Occipital lobe (tissue), 2 donors: ENCODE data around the gene C9orf50. TPM values are rescaled to one million over a fixed set of nuclear protein-coding genes. Genes with fewer than 3 reads are reported as not detected.
"Not testable (repeated sequence)": the region's sequence is repeated elsewhere in the genome, so short reads cannot be mapped to it uniquely, and the experiment has no call there.

ENCODE experiments used
- DNase-seq: peaks from one replicate; lab custom pipeline; 2025; lab: John Stamatoyannopoulos, UW
- total RNA-seq: library from RNA; depleted of rRNA; stranded (reverse); fragments of >200 nt; gene quantifications from one replicate; pipeline ENCODE4 v1.2.3, GENCODE V29; 2014

The C9orf50 gene
- total RNA-seq, 1 donor from 2014 or later, result not detected

DNA sequence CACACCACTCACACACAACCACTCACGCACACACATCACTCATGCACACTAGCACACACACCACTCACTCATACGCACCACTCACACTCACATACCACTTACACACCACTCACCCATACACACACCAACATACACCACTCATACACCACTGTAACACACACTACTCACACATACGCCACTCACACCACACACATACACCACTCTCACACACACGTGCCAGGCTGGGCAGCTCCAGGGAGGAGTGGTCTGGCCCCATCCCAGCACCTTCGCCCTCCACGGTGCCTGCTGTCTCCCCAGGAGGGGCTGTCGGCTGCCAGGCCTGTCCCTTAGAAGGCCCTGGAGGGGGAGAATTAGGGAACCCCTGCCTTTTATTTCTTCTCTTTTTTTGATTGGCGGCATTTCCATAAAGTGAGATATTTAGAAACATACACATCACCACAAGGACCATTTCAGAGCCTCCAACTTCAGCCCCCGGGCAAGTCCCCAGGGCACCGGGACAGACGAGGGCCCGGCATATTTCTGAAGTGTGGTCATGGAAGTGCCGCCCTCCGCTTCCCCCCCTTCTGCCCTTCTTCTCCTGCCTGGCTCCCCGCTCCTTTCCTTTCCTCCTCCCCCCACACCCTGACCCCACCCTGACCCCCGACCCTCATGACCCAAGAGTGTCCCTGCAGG, 27.3 kb upstream of the C9orf50 start:
- DNase-seq, result no peak

DNA sequence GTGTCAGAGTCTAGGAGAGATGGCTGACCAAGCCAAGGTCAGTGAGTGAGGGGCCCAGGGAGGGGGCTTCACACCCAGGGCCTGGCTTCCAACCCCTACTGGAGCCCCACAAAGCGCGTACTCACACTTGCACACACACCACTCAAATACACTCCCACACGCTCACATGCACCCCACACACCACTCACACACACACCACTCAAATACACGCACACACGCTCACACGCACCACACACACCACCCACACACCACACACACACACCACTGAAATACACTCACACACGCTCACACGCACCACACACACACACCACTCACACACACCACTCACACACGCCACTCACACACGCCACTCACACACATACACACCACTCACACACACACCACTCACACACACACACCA, 26.7 kb upstream of the C9orf50 start:
- no peak for DNase-seq

DNA sequence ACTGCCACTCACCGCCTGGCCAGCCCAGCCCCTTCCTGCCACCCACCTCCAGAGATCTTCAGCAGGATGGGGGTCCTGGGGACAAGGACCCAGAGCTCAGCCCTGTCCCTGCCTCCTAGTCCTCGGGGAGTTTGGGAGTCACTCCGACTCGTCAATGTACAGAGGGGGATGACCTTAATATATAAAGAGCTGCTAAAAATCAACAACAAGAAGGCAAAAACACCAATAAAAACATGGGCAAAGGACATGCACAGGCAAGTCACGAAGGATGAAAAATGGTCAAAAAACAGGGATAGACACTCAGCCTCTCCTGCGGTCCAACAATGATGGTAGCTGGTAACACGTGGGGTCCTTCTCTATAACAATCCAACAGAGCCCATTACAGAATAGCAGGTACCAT, 25.8 kb upstream of the C9orf50 start:
- no peak for DNase-seq

DNA sequence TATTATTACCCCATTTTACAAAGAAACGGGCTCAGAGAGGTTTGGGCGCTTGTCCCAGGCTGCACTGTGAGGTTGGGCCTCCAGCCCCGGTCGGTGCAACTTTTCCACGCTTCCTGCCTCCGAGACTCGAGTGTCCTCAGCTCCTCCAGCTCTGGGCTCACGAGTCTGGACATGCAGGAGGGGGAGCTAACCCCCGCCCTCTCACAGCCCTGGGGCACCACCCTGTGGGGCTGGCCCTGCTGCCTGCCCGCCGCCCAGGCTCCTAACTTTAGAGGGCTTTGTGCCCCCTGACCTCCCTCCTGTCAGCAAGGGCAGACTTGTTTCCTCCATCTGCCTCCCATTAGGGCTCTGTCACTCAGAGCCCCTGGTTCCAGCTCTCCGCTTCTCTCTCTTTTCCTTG, 25.4 kb upstream of the C9orf50 start:
- no peak for DNase-seq

DNA sequence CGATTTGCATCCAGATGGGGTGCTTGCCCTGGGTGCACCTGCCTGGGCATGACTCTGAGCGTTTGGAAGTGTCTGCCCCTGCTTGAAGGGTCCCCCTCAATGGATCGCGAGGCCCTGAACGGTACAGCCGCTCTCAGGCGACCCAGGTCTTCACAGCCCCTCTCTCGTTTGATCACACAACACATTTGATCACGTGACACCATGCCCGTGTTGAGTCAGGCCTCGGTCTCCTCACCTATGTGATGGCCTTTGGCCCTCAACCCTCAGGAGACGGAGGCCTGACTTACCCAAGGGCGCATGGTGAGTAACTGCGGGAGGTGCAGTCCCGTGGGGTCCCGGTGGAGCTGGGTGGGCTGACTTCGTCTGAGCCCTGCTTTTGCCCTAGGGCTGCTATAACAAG, 24.0 kb upstream of the C9orf50 start:
- no peak for DNase-seq

DNA sequence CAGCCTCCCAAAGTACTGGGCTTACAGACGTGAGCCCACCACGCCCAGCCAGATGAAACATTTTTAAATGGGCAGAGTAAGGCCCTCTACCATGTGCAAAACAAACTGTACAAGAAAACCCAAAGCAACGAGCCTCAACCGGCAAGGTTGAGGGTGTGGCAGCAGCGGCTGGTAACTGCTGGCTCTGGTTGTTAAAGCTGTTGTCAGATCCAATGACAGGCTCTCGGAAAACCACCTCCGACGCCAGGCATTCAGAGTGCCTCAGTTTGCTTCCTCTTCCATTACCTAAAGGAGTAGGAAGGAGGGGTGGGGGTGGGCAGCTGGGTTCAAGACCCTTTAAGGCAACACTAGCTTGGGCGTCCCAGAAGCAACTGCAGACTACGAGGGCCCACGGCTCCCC, 23.5 kb upstream of the C9orf50 start:
- DNase-seq, result no peak

DNA sequence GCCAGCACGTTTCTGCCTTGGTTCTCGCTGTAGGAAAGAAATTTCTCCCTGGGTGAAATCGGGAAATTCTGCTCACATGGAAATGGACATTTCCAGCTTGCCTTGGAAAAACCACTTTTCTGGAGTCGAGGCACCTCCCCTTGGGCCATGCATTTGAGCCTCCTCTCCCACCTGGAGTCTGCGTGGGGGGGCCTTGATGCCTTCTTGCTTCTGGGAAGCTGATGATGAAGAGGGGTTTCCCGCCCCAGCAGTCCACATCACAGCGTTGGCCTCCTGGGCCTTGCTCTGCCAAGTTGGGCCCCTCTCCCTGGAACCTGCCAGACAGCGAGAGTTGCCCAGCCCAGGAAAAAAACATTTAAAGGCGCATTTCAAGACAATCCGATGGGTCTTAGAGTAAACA, 22.8 kb upstream of the C9orf50 start:
- no peak for DNase-seq

DNA sequence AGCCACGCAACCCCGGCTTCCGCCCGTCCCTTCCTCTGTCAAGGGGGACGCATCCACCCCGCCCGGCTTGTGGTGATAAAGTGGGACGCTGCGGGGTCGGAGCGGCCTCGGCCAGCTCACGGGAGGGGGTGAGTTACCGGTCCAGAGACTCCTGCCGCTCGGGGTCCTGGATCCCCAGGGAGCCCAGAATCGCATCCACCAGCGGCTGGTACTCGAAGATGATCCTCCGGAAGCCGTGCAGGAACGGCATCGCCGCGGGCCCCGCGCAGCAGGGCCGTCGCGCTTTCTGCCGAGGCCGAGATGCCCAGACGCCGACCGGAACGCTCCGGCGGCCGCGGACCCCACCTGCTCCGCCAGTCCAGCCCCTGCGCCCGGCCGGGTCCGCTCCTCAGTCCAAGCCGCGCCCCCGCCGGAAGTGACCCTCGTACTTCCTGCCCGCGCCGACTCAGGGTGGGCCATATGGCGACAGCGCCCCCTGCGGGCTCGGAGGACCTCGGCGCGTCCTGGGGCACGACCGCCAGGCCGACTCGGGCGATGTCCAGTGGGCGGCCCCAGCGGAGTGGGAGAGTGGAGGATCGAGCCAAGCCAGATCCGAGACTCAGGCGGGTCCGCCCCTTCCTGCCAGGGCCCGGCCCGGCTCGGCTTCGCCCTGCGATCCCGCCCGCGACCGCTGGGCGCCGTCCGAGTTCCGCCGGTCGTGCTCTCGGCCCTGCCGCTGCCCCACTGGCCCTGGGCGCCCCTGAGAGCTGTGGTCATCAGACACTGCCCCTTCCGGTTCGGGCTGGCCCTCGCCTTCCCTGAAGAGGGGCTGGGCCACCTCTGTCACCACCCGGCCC, 21.1 kb upstream of the C9orf50 start, which contains the start of gene ASB6:
ASB6 (minus strand) TSS at position 402 of the 836 bp plus-strand sequence; CDS start at position 250, 152 bp downstream.
- DNase-seq, result peak; percentile 91

DNA sequence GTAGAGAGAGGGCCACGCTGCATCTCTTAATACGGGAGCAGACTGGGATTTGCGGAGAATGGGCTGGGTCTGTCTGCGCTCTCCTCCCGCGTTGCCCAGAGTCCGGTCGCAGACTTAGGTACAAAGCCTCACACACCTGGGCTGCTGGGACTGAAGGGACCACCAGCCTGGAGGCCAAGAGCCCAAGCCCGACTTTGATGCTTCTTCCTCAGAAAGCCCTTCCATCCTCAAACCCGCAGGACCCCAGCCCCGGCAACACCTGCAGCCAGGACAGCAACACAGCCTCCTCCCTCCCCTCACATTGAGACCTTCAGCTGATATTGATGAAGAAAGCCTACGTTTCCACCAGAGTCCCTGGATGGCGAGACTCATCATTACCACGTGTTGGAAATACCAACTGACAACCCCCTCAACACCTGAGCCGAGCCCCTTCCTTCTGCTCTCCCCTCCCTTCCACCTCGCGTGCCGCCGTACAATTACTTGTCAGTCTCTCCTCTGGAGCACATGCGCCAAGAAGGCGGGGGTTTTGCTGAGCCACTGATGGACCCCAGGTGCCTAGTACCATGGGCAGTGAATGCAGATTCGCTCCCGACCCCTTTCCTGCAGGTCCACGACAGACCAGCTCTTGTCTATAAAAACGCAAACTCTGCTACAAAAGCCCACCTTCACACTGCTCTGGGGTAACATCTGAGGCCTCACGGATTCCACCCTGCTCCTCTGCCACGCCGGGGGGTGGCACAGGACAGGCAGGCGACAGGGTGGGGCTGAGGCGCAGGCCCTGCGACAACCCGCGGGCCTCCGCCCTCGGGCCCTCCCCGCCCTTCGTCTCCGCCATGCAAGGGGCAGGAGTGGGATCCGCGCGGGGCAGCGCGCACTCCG, 20.2 kb upstream of the C9orf50 start:
- no peak for DNase-seq

DNA sequence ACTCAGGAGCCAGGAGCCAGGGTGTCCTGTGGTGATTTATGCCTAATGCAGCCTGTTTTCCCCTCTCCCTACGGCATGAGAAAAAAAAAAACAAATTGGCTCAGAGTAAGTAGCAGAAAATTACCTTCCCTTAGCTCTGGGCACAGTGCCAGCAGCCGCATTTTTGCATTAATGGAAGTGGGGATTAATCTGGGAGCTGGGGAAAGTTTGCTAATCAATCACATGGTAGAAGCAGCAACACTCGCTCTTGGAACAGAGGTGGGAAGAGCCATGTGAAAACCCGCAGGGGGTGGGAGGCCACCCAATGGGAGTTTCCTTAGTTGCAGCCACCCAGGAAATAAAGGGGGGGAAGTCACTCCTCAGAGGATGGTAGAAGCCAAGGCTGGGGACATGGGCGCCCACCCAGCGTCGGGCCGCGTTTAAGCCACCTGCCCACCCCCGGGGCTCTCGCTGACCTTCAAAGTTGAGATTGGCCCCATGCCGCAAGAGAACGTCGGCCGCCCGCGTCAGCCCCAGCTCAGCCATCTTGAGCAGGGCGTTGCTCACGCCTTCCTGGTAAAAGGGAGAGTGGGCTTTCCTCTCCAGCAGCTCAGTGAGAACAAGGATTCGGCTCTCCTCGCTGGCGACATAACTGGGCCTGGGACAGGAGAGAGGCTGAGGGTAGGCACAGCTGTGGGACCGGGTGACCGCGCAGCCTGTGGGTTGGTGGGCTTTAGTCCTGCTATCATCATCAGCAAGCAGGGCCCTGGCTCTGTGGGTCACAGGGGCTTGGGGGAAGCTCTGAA, 19.4 kb upstream of the C9orf50 start:
- no peak for DNase-seq

DNA sequence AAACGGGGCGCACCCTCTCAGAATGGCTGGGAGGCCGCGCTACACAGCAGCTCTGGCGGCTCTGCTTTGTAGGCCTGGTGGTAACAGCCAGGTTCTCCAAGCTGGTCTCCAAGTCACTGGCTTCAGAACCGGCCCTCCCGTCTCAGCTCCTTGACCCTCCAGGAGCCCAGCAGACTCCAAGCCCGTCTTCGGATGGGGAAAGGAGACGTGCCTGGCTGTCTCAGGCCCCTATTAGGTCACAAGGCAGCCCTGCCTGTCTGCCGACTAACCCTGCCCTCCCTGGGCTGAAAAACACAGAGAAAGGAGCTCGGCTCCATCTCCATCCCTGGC, 18.8 kb upstream of the C9orf50 start:
- no peak for DNase-seq

DNA sequence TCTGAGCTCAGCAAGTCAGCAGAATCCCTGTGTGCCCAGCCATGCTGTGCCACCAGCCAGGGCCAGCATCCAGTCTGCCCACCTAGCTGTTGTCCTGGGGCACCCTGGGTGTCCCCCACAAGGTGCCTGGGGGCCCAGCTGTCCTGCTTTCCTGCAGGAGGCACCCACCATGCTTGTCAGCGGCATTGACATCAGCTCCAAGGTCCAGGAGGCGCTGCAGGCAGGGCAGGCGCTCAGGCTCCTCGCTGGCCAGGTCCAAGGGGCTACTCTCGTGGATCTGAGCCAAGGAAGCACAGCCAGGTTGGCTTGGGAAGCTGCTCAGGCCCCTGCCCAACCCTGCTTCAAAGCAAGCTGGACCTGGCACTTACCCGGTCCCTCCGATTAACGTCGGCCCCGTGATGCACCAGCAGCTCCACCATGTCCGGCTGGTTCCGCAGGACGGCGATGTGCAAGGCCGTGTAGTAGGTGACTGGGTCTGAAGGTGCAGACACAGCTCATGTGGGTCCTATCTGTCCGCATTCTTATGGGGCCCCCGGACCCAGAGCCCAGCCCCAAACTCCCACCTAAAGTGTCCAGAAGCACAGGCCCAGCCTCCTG, 18.2 kb upstream of the C9orf50 start:
- no peak for DNase-seq

DNA sequence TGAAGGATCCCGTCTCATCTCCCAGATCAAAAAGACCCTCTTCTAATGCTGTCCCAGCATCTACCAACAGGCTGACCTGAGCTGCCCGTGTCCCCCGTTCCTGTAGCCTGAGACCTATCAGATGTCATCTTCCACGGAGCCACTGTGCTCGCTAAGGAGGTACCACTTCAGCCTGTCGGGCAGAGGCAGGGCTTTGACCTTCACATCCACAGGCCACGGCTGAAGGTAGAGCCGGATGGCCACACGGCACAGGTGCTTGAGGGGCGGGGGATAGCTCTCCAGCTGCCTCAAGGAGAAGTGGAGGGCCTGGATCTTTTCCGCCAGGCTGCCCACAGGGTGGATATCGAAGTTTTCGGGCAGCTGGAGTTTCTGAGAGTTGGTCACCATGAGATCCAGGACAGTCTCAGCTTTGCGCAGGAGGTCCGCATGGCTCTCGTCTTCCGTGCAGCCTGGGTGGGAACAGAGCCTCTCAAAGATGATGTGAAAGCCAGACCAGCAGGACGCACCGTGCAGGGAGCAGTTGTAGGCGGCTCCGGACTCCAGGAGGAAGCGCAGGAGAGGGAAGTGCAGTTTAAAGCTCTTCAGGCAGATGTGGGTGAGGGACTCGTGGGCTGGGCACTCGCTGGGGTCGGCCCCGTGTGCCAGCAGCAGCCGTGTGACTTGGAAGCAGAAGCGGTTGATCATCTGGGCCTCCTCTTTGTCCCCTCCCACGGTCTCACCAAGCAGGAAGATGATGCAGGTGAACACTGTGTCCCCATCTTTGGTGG, 17.0 kb upstream of the C9orf50 start:
- DNase-seq, result no peak

DNA sequence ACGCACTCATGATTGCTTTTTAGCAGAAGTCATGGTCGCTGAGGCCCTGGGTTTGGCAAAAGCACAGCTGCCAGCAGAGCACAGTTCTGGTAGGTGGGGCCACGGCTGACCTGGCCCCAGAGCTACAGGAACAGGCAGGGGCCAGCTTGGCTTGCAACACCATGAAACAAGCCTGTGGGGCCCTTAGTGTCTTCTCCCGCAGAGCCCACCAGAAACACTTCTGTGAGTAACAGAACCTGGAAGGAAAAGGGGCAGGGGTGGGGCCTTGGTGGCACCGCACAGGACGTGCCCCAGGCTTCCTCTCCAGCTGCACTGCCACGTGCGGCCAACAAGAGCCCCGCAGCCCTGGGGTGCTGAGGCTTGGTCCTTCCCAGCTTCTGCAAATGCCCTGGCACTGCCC, 16.2 kb upstream of the C9orf50 start:
- DNase-seq, result no peak

DNA sequence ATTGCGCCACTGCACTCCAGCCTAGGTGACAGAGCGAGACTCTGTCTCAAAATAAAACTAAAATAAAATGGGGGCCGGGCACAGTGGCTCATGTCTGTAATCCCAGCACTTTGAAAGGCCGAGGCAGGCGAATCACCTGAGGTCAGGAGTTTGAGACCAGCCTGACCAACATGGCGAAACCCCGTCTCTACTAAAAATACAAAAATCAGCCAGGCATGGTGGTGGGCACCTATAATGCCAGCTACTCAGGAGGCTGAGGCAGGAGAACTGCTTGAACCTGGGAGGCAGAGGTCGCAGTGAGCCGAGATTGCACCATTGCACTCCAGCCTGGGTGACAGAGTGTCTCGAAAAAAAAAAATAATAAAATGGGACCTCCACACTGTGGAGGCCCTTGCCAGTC, 15.4 kb upstream of the C9orf50 start:
- DNase-seq, result not testable (repeated sequence)

DNA sequence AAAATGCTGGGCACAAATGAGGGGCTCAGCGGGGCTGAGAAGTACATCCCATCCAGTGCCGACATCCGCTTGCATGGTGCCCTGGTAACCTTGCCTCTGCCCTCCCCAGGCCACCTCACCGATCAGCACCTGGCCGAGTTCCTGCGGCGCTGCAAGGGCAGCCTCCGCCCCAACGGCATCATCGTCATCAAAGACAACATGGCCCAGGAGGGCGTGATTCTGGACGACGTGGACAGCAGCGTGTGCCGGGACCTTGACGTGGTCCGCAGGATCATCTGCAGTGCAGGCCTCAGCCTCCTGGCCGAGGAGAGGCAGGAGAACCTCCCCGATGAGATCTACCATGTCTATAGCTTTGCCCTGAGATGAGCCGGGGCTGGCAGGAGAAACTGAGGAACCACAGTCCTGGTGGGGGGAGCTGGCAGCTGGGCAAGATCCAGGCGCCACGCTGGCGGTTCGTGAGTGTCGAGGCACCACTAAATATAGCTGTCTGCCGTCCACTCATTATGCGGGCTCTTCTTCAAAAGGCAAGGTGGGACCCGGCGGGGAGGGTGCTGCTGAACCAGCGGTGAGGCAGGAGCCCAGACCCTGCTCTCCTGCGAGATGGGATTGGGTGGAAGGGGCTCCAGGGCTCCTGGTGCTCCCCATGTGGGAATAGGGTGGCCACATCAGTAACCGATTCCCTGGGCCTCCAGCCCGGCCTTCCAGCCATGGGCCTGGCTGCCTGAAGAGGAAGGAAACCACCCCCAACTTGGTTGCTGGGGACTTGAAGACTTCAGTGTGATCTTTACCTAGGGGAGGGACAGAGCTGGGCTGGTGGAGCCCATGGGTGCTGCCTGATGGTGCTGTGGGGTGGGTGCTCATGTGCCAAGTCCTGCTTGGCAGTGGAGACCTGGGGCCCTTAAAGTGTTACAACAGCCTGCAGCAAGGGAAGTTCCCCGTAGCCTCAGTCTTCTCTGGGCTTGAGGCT, 14.5 kb upstream of the C9orf50 start:
- DNase-seq, result no peak

DNA sequence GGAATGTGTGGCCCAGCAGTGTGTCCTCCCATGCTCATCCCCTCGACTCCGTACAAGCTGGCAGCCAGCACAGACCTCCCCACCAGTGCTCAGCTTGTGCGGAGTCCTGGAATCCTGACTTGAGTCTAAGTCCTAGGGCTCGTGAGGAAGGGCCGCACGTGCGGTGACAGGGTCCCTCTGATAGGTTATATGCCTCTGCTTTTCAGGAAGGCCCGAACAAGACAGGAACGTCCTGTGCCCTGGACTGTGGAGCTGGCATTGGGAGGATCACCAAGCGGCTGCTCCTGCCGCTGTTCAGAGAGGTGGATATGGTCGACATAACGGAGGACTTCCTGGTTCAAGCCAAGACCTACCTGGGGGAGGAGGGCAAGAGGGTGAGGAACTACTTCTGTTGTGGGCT, 12.9 kb upstream of the C9orf50 start:
- no peak for DNase-seq

DNA sequence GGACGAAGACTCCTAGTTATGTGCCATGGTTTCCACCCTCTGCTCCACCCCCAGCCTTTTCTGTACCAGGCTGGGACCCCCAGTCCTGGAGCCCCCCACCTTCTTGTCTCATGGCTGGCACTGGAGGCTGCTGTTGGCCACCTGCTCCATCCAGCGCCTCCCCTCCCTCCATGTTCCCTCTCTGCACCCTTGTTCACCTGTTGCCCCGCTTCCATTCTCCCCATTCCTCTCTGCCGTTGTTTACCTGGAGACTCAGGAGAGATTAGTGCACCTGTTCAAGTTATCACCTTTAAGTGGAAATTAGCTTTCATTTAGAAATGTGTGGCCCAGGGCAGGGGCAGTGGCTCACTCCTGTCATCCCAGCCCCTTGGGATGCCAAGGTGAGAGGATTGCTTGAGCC, 12.3 kb upstream of the C9orf50 start:
- no peak for DNase-seq

DNA sequence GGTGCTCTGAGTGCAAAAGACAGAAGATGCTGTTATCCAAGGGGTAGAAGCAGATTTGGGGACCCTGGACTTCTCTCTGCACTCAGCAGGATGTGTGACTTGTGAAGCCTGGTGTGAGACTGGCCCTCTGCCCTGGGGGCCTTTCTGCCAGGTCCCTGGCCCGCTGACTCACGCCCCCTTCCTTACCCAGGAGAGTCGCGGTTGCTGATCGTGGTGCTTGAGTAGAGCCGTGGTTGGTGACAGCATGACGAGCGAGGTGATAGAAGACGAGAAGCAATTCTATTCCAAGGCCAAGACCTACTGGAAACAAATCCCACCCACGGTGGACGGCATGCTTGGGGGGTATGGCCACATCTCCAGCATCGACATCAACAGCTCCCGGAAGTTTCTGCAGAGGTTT, 11.6 kb upstream of the C9orf50 start:
- no peak for DNase-seq
